ENCODE measurements around the gene SRP68. TPM values are rescaled to one million over a fixed set of nuclear protein-coding genes. Genes with fewer than 3 reads are reported as not detected.

SRP68 gene
- total RNA-seq, 1 experiment from 2014 or later = 87.2 TPM

DNA sequence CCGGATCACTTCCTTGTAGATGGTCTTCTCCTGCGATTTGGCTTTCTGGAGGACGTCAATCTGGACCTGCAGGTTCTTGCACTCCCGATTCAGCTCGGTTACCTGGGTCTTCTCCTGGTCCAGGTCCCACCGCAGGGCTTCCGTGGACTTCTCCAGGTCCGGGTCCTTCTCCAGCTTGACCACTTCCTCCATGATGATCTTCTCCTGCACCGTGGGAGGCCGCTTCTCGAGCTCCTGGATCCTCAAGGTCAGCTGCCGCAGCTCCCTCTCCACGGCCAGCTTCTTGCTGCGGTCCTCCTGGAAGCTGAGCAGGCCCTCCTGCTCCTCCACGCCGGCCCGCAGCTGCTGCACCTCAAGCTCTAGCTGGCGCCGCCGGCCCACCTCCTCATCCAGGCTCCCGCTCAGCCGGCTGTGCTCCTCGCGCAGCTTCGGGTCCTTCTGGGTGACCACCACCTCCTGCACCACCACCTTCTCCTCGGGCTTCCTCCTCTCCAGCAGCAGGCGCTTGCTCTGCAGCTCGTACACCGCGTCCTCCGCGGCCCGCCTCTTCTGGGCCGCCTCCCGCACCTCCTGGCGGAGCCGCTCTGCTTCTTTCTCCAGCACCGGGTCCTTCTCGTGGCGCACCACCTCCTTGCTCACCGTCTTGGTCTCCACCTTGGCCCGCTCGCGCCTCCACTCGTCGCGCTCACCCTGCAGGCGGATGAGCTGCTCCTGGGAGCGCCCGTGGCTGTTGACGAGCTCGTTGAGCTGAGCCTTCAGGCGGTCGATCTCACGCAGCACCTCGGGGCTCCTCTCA lies 63.5 kb downstream of the SRP68 start:
- in situ Hi-C loops (cut with HindIII; ENCODE audit: low sequenced_read_pairs) = no loop called here
- no peak for DNase-seq (ENCODE audit: low spot score)

DNA sequence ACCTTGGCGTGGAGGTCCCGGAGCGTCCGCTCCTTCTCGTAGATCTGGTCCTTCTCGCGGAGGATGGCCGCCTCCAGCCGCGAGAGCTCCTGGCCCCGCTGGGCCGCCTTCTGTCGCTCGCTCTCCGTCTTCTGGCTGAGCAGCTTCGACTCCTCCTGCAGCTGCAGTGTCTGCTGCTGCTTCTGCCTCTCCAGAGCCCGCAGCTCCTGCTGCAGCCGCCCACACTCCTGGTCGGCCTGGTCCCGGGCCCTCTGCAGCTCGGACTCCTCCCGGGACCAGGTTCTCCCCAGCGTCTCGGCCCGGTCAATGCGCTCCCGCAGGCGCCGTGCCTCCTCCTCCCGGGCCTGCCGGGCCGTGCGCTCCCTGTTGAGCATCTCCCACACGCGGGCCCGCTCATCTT lies 64.1 kb downstream of the SRP68 start:
- no peak for DNase-seq (ENCODE audit: low spot score)
- in situ Hi-C loops (cut with HindIII; ENCODE audit: low sequenced_read_pairs) = no loop called here

DNA sequence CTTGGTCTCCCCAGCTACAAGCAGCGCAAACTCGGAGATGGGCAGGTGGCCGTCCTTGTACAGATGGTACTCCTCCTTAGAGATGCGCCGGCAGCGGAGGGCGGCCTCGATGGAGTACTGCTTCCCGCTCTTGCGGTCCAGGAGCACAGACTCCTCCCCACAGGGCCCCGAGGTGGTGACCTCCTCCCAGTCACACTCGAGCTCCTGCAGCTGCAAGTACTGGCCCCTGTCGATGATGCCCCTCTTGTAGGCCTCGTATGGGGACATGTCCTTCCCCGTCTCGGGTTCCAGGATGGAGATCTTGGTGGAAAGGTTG lies 64.5 kb downstream of the SRP68 start:
- in situ Hi-C loops (cut with HindIII; ENCODE audit: low sequenced_read_pairs) = no loop called here
- no peak for DNase-seq (ENCODE audit: low spot score)

DNA sequence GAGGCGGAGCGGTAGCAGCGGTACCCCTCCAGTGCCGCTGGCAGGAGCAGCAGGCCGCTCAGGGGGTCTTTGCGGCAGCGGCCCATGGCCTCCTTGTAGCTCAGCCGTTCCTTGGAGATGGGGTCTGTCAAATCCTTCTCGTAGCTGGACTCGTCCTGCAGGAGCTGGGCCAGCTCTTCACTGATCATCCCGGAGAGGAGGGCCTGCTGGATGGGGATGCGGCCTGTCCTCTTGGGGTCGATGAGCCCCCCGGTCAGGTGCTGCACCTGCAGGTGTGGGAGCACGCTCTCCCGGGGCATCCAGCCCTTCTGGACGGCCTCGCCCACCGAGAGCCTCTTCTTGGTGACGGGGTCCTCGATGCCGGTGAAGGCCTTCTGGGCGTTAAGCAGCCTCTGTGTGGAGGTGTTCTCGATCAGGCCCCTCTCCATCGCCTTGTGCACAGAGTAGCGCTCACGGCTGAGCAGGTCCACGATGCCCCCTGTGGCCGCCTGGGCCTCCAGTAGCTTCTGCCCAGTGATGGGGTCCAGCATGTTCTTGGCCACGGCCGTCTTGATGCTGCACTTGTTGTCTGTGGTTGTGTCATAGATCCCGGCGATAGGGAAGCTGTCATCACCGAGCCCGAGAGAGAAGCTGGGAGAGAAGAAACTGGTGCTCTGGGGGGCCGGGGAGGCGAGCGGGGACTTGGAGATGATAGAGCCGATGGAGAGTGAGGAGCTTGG lies 65.0 kb downstream of the SRP68 start:
- DNase-seq (ENCODE audit: low spot score) = no peak
- in situ Hi-C loops (cut with HindIII; ENCODE audit: low sequenced_read_pairs) = no loop called here

DNA sequence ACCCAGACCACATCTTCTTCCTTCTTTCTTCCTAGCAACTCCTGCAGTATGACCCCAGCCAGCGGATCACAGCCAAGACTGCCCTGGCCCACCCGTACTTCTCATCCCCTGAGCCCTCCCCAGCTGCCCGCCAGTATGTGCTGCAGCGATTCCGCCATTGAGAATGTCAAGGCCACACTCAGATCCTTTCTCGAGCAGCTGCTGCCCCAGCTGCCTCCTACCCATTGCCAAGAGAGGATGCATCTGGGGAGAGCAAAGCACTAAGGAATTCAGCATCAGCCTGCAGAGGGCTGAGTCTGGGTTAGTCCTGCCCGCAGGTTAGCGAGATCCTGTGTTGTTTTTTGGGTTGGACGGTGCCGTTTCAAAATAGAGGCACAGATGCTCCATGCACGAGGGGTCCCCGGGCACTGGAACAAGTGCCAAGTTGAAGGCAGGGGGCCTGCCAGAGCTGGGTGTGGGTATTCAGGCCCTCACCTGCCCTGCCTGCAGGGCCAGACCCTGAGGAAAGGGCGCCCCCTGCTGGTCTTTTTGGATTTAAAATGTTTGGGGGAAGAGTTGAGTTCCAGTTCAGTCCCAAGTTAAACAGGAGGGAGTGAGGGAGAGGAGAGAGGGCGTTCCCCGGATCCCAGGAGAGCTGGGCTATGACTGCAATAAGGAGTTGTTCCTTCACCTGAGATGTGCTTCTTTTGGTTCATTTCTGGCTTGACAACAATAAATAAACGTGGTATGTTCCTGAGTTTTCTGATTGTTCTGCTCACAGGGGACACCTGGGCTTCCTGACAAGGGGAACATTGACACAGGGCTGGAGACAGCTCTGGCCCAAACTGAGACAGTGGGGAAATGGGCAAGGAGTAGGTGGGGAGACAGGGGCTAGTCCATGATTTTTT lies 66.8 kb downstream of the SRP68 start:
- in situ Hi-C loops (cut with HindIII; ENCODE audit: low sequenced_read_pairs) = no loop called here
- DNase-seq (ENCODE audit: low spot score) = peak; percentile 66

DNA sequence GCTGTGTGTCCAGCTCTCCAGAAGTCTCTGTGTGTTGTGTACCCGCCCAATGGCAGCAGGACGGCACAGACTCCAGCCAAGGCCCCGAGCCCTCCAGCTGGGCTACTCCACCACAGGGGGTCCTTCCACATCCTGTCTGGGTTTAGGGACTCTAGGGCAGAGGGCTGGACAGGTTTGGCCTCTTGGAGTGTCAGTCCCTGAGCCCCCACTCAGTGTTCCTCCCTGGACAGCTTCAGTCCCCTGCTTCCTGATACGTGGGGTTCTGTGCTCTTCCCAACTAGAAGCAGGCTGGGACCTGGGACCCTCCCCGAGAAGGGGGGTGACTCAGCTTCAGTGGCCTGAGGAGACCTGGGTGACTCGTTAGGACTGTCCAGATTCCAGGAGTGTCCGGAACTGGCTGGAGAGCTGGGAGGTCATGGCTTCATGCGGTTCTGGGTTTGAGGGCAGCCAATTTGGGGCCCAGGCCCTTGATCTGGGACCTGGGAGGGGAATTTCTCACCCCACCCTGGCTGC lies 67.5 kb downstream of the SRP68 start:
- no peak for DNase-seq (ENCODE audit: low spot score)
- in situ Hi-C loops (cut with HindIII; ENCODE audit: low sequenced_read_pairs) = no loop called here

DNA sequence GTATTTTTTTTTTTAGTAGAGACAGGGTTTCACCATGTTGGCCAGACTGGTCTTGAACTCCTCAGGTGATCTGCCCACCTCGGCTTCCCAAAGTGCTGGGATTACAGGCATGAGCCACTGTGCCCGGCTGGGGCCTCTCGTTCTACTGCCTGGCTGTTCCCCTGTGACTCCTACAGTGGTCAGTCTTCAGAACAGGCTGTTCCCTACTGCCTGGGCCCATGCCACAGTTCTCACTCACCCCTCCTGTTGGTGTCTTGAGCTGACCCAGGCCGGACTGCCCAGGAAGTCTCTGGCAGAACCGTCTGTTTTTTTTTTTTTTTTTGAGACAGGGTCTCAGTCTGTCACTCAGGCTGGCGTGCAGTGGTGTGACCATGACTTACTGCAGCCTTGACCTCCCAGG lies 68.4 kb downstream of the SRP68 start:
- DNase-seq (ENCODE audit: low spot score) = no peak
- in situ Hi-C loops (cut with HindIII; ENCODE audit: low sequenced_read_pairs) = no loop called here

DNA sequence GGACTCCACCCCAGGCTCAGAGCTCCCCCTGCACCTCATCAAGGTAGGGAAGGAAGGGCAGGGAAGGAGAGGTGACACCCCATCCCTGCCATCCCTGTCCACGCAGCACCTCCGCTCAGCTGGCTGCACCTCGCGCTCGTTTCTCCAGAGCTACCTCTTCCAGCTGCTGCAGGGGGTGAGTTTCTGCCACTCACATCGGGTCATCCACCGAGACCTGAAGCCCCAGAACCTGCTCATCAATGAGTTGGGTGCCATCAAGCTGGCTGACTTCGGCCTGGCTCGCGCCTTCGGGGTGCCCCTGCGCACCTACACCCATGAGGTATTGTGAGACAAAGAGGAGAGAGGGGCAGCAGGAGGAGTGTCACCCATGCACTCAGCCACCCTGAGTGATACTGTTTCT lies 70.2 kb downstream of the SRP68 start:
- DNase-seq (ENCODE audit: low spot score) = no peak
- in situ Hi-C loops (cut with HindIII; ENCODE audit: low sequenced_read_pairs) = no loop called here

DNA sequence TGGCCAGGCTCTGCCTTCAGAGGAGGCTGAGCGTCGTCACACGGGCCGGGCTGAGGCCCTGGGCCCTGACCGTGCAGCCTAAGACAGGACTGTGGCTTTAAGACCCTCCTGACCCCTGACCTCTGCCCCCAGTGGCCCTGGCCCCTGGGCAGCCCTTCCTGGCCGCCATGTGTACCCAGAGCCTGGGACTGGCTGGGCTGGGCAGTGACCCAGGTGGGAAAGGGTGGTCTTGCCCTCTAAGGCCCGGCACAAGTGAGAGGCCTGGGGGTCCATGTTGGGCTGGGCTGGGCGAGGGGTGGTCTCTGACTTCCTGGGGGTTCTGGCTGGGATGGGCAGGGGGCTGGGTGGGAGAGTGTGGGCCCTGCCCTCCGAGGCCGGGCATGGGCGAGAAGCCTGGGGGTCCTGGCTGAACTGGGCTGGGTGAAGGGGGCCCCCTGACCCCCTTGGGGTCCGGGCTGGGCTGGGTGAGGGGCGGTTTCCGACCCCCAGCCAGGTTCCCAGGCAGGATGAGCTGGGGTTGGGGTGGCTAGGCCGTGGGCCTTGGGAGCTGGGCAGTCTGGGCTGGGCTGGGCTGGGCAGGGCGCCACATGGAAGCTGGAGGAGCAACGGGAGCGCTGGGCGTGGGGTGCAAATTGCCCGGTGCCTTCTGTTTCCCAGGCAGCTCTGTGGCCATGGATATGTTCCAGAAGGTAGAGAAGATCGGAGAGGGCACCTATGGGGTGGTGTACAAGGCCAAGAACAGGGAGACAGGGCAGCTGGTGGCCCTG lies 71.4 kb downstream of the SRP68 start, which contains the start of gene CDK3:
CDK3 (plus strand) TSS at position 101 of the 767 bp plus-strand sequence; CDS start at position 672, 571 bp downstream.
- no peak for DNase-seq (ENCODE audit: low spot score)
- in situ Hi-C loops (cut with HindIII; ENCODE audit: low sequenced_read_pairs) = no loop called here

DNA sequence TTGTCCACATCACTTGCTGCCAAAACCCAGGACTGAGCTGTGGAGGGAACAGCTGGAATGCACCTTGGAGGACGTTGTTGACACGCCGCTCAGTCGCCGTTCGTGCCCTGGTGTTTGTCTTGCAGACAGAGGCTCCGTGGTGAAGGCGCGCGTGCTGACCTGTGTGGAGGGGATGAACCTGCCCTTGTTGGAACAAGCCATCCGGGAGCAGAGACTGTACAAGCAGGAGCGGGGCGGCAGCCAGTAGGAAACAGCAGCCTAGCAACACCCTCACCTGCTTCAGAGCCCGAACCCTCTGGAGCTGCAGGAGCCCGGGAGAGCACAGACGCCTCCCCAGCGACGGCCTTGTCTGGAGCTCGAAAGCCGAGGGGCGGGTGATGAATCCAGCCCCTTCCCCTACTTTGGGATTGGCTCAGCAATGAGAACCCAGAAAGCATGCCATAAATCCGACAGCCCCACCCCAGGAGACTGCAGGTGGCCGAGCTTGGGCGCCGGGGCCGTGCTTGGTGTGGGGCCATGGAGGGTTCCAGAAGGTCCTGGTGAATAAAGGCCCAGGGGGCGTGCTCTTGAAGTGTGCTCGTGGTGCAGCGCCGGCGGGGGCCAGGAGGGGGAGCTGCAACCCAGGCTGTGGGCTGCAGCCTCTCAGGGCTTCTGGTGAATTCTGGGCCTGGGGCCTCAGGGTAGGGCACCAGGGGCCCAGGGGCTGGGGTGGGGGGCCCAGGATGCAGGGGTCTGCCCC lies 72.1 kb downstream of the SRP68 start:
- DNase-seq (ENCODE audit: low spot score) = no peak

DNA sequence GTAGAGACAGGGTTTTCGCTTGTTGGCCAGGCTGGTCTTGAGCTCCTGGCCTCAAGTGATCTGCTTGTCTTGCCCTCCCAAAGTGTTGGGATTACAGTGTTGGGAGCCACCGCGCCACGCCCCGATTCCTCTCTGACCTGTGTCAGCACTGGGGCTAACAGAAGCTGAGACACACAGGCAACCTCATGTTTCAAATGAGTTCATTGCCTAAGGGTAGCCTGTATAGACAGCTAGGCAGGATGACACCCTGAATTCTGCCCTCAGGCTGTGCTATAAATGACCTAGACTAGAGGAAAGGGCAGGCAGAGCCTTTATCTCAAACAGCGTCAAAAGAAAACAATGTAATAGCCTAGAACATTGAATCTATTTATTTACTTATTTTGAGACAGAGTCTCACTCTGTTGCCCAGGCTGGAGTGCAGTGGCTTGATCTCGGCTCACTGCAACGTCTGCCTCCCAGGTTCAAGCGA lies 74.0 kb downstream of the SRP68 start:
- DNase-seq (ENCODE audit: low spot score) = no peak
- in situ Hi-C loops (cut with HindIII; ENCODE audit: low sequenced_read_pairs) = no loop called here

More for the DNA sequence above, 72.1 kb downstream of the SRP68 start:
- in situ Hi-C loops (cut with HindIII; ENCODE audit: low sequenced_read_pairs) = no loop called here

DNA sequence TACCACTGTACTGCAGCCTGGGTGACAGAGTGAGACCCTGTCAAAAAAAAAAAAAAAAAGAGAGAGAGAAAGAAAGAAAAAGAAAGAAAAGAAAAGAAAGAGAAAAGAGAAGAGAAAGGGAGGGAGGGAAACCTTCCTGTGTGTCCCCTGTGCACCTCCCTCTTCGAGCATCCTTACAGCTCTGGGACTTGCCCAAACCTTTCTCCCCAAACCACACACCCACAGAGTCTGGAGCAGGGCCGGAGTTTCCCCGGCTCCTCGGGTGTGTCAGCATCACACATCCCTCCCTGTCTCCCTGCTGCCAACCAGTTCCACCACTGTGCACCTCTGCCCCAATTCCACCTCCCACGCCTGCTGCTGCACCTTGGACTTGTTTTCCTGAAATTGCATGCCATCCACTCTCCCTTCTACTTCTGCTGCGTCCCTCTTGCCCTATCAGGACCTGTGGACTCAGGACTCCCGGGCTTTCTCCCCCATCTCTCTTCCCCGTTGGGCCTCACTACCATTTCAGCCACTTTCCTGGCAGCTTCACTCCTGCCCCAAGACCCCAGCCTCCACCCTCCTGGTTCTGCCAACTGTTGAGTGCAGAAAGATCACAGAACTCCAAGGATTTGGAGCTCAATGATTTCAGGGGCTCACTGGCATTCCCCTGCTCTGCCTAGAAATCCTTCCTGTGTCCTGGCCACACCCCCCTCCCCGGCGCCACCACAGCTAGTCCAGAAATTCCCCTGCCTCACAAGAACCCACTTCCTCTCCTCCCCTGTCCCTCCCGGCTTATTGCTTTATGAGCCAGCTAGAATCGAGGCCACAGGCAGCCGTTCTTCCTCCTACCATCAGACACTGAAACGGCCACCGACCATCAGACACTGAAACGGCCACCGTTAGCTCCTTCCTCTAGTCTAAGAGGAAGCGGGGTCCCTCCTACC lies 75.4 kb downstream of the SRP68 start:
- DNase-seq (ENCODE audit: low spot score) = no peak
- in situ Hi-C loops (cut with HindIII; ENCODE audit: low sequenced_read_pairs) = no loop called here

DNA sequence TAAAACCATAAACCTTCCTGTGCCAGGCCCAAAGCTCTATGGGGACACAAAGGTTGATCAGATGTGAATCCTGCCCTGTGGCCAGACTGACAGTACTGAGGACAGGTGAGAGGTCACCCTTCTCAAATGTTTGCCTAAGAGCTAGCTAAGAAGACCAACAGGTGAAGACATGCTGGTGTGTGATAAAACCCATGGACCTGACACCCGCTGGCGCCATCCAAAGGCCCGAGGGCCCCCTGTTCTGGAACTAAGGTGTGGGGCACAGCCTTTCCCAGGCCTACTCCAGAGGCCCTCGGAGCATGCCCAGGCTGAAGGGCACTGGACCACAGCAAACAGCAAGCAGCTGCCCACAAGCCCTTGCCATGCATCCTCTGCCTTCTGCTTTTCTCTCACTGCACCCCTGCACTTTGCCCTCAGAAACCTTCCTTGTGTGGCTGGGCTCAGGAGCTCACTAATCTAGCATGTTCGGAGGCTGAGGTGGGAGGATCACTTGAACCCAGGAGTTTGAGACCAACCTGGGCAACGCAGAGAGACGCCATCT lies 76.9 kb downstream of the SRP68 start:
- in situ Hi-C loops (cut with HindIII; ENCODE audit: low sequenced_read_pairs) = no loop called here
- no peak for DNase-seq (ENCODE audit: low spot score)

DNA sequence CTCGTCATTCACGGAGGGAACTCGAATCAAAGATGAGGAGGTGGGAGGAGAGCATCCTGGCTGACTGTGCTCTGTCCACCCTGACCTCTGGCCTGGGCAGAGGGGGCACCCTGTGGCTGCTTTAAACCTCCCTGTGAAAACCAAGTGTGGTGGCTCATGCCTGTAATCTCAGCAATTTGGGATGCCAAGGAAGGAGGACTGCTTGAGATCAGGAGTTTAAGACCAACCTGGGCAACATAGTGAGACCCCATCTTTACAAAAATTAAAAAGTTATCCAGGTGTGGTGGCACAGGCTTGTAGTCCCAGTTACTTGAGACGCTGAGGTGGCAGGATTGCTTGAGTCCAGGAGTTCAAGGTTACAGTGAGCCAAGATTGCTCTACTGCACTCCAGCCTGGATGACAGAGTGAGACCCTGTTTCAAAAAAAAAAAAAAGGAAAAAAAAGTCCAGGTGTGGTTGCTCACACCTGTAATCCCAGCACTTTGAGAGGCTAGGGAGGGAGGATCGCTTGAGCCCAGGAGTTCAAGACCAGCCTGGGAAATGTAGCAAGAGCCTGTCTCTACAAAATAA lies 77.4 kb downstream of the SRP68 start:
- in situ Hi-C loops (cut with HindIII; ENCODE audit: low sequenced_read_pairs) = no loop called here
- no peak for DNase-seq (ENCODE audit: low spot score)

DNA sequence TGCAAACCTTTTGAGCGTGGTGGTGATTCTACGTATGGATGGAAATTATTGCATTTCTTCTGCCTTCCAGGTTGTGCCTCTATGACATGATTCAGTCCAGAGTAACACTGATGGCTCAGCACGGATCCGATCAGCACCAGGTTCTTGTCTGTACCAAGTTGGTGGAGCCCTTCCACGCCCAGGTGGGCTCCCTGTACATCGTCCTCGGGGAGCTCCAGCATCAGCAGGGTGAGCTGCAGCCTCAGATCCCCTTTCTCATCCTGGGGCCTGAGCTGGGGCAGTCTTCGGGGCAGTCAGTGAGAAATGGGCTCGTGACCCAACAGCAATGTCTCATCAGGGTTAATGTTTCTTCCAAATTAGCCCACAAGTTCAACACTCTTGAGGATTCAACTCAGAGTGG lies 80.9 kb downstream of the SRP68 start:
- no peak for DNase-seq (ENCODE audit: low spot score)
- in situ Hi-C loops (cut with HindIII; ENCODE audit: low sequenced_read_pairs) = no loop called here
